HG03439 (cell line): Measurements from ENCODE around the gene GBA2.

Experiments used
- ATAC-seq: cut with Tn5 transposase; IDR thresholded peaks from one replicate; pipeline ENCODE4 v1.9.1; 2021; ENCODE audit warnings: mild to moderate bottlenecking, moderate library complexity; ENCODE audit not compliant: unreplicated experiment

GBA2 gene

GRCh38 chr9:35695943-35696401 is 53.1 kb downstream of the GBA2 start:
- ATAC-seq = no peak

GRCh38 chr9:35691757-35692301 is 57.2 kb downstream of the GBA2 start:
- ATAC-seq = no peak

- ATAC-seq = no peak
Measured at GRCh38 chr9:35691334-35691650, 57.7 kb downstream of the GBA2 start.

- no peak for ATAC-seq
Measured at GRCh38 chr9:35690614-35691333, 58.3 kb downstream of the GBA2 start.

GRCh38 chr9:35690294-35690613 is 58.8 kb downstream of the GBA2 start:
- ATAC-seq = no peak

- no peak for ATAC-seq
Measured at GRCh38 chr9:35689542-35690293, 59.3 kb downstream of the GBA2 start, which contains the start of gene TPM2. TSS of gene TPM2 (minus strand) at chr9:35689925. CDS start at chr9:35689817, 108 bp downstream.

- no peak for ATAC-seq
Measured at GRCh38 chr9:35688558-35689541, 60.2 kb downstream of the GBA2 start.

GRCh38 chr9:35687972-35688557 is 61.0 kb downstream of the GBA2 start:
- ATAC-seq = no peak

- no peak for ATAC-seq
Measured at GRCh38 chr9:35687306-35687705, 61.7 kb downstream of the GBA2 start.
